K562 (cell line): ENCODE measurements around the gene AP2M1. TPM values are rescaled to one million over a fixed set of nuclear protein-coding genes. Genes with fewer than 3 reads are reported as not detected.

ENCODE experiments used
- polyA plus RNA-seq, 8 experiments: library from polyadenylated mRNA; depleted of rRNA in 4 of 8; stranded (reverse) in 5 of 8; unstranded in 3 of 8; fragments of >200 nt; fragmentation: Nextera tagmentation in 2 of 8; fragmentation: Illumina TruSeq in 1 of 8; extraction: Ambion mirVana in 2 of 8; extraction: Trizol in 1 of 8; gene quantifications; 2 replicates each; pipeline versions ENCODE4 v1.2.1 to v1.2.3, GENCODE V29; 2011 to 2014; ENCODE audit warnings: inconsistent platforms in 1 of 8, missing spikeins in 1 of 8
- total RNA-seq, 7 experiments: library from RNA; depleted of rRNA in 6 of 7; stranded (reverse); fragments of >200 nt in 6 of 7; fragmentation: Illumina TruSeq in 2 of 7; extraction: Trizol in 2 of 7; gene quantifications; 2 replicates each; pipeline versions ENCODE4 v1.2.1 to v1.2.3, GENCODE V29; 2011 to 2021; ENCODE audit warnings: low replicate concordance in 1 of 7
- TF ChIP-seq, protein P1 (sequence below), 2 experiments: fragments of 450-650 bp in 1 of 2; sonication (generic) in 1 of 2; formaldehyde crosslinking in 1 of 2; IDR thresholded peaks; 2 replicates each; pipeline versions ENCODE4 v1.7.1 to v1.9.0; 2016 to 2022; ENCODE audit warnings: inconsistent platforms in 1 of 2, mild to moderate bottlenecking in 1 of 2, missing genetic modification reagents in 1 of 2

AP2M1 gene
- total and polyA plus RNA-seq, 9 of the 15 experiments (the other 6 are each of a cell fraction or from before 2014, with no cell fraction given) = 118 to 505 (median 296) TPM

DNA sequence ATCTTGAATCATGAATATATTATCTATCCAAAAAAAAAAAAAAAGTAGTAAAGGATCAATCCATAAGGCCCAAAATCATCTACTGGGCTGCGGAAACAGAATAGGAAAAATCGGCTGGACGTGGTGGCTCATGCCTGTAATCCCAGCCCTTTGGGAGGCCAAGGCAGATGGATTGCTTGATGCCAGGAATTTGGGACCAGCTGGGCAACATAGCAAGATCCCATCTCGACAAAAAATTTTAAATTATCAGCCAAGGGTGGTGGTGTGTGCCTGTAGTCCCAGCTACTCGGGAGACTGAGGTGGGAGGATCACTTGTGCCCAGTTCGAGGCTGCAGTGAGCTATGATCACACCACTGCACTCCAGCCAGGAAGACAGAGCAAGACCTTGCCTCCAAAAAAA is 25.5 kb upstream of the AP2M1 start (continued):
- TF ChIP-seq, protein P1, sequence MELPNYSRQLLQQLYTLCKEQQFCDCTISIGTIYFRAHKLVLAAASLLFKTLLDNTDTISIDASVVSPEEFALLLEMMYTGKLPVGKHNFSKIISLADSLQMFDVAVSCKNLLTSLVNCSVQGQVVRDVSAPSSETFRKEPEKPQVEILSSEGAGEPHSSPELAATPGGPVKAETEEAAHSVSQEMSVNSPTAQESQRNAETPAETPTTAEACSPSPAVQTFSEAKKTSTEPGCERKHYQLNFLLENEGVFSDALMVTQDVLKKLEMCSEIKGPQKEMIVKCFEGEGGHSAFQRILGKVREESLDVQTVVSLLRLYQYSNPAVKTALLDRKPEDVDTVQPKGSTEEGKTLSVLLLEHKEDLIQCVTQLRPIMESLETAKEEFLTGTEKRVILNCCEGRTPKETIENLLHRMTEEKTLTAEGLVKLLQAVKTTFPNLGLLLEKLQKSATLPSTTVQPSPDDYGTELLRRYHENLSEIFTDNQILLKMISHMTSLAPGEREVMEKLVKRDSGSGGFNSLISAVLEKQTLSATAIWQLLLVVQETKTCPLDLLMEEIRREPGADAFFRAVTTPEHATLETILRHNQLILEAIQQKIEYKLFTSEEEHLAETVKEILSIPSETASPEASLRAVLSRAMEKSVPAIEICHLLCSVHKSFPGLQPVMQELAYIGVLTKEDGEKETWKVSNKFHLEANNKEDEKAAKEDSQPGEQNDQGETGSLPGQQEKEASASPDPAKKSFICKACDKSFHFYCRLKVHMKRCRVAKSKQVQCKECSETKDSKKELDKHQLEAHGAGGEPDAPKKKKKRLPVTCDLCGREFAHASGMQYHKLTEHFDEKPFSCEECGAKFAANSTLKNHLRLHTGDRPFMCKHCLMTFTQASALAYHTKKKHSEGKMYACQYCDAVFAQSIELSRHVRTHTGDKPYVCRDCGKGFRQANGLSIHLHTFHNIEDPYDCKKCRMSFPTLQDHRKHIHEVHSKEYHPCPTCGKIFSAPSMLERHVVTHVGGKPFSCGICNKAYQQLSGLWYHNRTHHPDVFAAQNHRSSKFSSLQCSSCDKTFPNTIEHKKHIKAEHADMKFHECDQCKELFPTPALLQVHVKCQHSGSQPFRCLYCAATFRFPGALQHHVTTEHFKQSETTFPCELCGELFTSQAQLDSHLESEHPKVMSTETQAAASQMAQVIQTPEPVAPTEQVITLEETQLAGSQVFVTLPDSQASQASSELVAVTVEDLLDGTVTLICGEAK (IDR thresholded peaks at IDR 0.05) = no peak
- TF ChIP-seq, protein P1 (CRISPR knock-in tag; IDR thresholded peaks at IDR 0.05) = no peak
